Measurements from ENCODE around the gene CSGALNACT2.

DNA sequence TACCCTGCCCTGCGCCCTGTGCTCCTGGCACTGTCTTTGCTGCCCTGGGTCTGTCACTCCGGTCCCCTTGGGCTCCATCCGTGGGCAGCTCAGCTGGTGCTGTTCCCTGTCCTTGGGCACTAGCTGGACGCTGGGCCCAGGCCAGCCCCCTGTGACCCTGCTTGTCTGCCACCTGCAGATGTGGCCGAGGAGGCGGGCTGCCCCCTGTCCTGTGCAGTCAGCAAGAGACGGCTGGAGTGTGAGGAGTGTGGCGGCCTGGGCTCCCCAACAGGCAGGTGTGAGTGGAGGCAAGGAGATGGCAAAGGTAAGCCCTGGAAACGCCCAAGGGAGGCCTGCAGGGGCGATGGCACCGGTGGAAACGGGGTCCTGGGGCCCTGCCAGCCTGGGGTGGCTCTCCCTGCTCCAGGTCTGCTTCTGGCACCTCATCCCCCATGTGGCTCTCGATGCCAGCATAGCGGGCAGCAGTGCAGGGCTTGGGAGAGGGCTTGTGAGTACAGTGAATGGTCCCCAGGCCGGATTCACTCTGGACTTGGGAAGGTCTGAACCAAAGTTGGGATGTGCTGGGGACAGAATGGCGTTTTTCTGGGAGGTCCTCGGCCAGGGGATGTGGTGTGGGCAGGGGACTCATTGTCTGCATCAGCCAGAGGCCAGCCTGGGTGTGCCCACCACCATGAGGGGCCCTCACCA, 26.2 kb upstream of the CSGALNACT2 start:
- TF ChIP-seq, protein P1, sequence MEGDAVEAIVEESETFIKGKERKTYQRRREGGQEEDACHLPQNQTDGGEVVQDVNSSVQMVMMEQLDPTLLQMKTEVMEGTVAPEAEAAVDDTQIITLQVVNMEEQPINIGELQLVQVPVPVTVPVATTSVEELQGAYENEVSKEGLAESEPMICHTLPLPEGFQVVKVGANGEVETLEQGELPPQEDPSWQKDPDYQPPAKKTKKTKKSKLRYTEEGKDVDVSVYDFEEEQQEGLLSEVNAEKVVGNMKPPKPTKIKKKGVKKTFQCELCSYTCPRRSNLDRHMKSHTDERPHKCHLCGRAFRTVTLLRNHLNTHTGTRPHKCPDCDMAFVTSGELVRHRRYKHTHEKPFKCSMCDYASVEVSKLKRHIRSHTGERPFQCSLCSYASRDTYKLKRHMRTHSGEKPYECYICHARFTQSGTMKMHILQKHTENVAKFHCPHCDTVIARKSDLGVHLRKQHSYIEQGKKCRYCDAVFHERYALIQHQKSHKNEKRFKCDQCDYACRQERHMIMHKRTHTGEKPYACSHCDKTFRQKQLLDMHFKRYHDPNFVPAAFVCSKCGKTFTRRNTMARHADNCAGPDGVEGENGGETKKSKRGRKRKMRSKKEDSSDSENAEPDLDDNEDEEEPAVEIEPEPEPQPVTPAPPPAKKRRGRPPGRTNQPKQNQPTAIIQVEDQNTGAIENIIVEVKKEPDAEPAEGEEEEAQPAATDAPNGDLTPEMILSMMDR (IDR thresholded peaks at IDR 0.05): no peak
- no peak for TF ChIP-seq POLR2AphosphoS5 (IDR thresholded peaks at IDR 0.05)
